ENCODE data around the gene GSG1L.
"Not testable (repeated sequence)": the region's sequence is repeated elsewhere in the genome, so short reads cannot be mapped to it uniquely, and the experiment has no call there.

Gene GSG1L

GRCh38 chr16:28011971-28012445 is 51.5 kb downstream of the GSG1L start:
- DNase-seq: no peak

- no peak for DNase-seq
These were observed 52.3 kb downstream of the GSG1L start for GRCh38 chr16:28011223-28011622.

GRCh38 chr16:28010671-28011070 is 52.8 kb downstream of the GSG1L start:
- no peak for DNase-seq

- no peak for DNase-seq
These were observed 53.7 kb downstream of the GSG1L start for GRCh38 chr16:28009586-28010373.

GRCh38 chr16:28003923-28004322 is 59.6 kb downstream of the GSG1L start:
- DNase-seq: no peak

- DNase-seq: no peak
These were observed 60.3 kb downstream of the GSG1L start for GRCh38 chr16:28003021-28003865.

GRCh38 chr16:28001642-28002041 is 61.9 kb downstream of the GSG1L start:
- no peak for DNase-seq

- DNase-seq: no peak
These were observed 62.3 kb downstream of the GSG1L start for GRCh38 chr16:28001184-28001583.

- no peak for DNase-seq
These were observed 63.0 kb downstream of the GSG1L start for GRCh38 chr16:28000314-28001169.

- DNase-seq: no peak
These were observed 63.8 kb downstream of the GSG1L start for GRCh38 chr16:27999687-28000086.

GRCh38 chr16:27995378-27995777 is 68.1 kb downstream of the GSG1L start:
- DNase-seq: peak; percentile 41

GRCh38 chr16:27994686-27995085 is 68.8 kb downstream of the GSG1L start:
- DNase-seq: no peak

- peak; percentile 86 for DNase-seq
These were observed 69.9 kb downstream of the GSG1L start for GRCh38 chr16:27993587-27993986.

- DNase-seq: no peak
These were observed 71.6 kb downstream of the GSG1L start for GRCh38 chr16:27991876-27992275.

GRCh38 chr16:27985981-27986380 is 77.5 kb downstream of the GSG1L start:
- DNase-seq: no peak

- no peak for DNase-seq
These were observed 79.4 kb downstream of the GSG1L start for GRCh38 chr16:27984121-27984520.

- DNase-seq: no peak
These were observed 80.3 kb downstream of the GSG1L start for GRCh38 chr16:27983244-27983643.

- no peak for DNase-seq
These were observed 81.3 kb downstream of the GSG1L start for GRCh38 chr16:27982184-27982583.

- no peak for DNase-seq
These were observed 82.4 kb downstream of the GSG1L start for GRCh38 chr16:27980919-27981700.

GRCh38 chr16:27980076-27980775 is 83.3 kb downstream of the GSG1L start:
- DNase-seq: no peak

- not testable (repeated sequence) for DNase-seq
These were observed 83.8 kb downstream of the GSG1L start for GRCh38 chr16:27979668-27980067.

All from hematopoietic multipotent progenitor cell treated with erythropoietin and hydrocortisone succinate and interleukin-3 and kit ligand, for 8 days (in vitro differentiated cells).